NB4 (cell line): ENCODE results near the gene UNC45A.

Experiments used
- CTCF ChIP-seq: IDR thresholded peaks from one replicate; pipeline ENCODE4 v1.5.1; 2012; ENCODE audit warnings: low read depth, low read length
- MAX ChIP-seq: IDR thresholded peaks from 2 replicates; pipeline ENCODE4 v1.6.1; 2011; ENCODE audit warnings: low read depth, low read length
- POLR2A ChIP-seq: IDR thresholded peaks from 2 replicates; pipeline ENCODE4 v1.6.1; 2011; ENCODE audit warnings: mild to moderate bottlenecking; ENCODE audit not compliant: insufficient read length; ENCODE audit errors: extremely low read depth

GRCh38 chr15:90970274-90970673, 35.2 kb downstream of the UNC45A start:
- TF ChIP-seq CTCF (no peak), POLR2A (no peak), MAX (peak; percentile 96)
